Measurements from ENCODE around the gene YWHAE.

Gene YWHAE

GRCh38 chr17:1299552-1300370, 100.3 kb downstream of the YWHAE start:
- DNase-seq = no peak
- intact Hi-C loops (cut with DNase I) = no loop called here

DNA sequence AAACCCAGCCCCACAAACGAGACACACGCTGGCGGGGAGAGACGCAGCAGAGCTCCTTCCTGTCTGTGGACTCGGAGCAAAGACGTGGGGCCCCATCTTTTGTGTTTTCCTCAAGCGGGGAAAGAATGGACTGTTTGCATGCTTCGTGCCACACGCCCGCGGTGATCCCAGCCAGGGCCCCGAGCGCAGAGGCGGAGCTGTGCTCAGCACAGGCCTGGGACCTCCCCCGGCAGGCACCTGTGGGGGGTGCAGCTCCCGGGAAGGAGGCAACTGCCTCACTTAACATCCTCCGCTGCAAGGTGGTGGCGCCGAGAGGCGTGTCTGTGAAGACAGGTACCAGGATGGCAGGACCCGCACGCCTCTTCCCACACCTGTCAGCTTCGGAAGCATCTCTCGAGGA, 101.4 kb downstream of the YWHAE start:
- no peak for DNase-seq
- intact Hi-C loops (cut with DNase I) = no loop called here

Measured in posterior cingulate gyrus (tissue), 11 donors.